Ovary (tissue), 9 donors: ENCODE measurements around the gene C1QA. TPM values are rescaled to one million over a fixed set of nuclear protein-coding genes. Genes with fewer than 3 reads are reported as not detected.

Experiments
- DNase-seq, 5 donors: peaks; one replicate each; pipeline ENCODE4 v3.0.0-alpha.2; 2019 to 2020
- H3K27ac ChIP-seq, 2 donors: fragments of 200-600 bp; one replicate each; pipeline versions ENCODE4 v1.5.1 to v1.8.0; 2019 to 2022
- H3K27me3 ChIP-seq: fragments of 200-600 bp; one replicate; pipeline ENCODE4 v1.8.0; 2022
- H3K36me3 ChIP-seq: fragments of 200-600 bp; sonication (generic); one replicate; pipeline ENCODE4 v1.5.1; 2019
- H3K4me1 ChIP-seq: one replicate; pipeline ENCODE4 v1.8.1; 2013; ENCODE audit warnings: mild to moderate bottlenecking, moderate library complexity; ENCODE audit not compliant: insufficient read depth
- H3K4me3 ChIP-seq: fragments of 200-600 bp; sonication (generic); one replicate; pipeline ENCODE4 v1.5.1; 2017
- H3K9me3 ChIP-seq, 2 donors: fragments of 200-600 bp in 1 of 2; sonication (generic) in 1 of 2; one replicate each; pipeline versions ENCODE4 v1.5.1 to v1.8.1; 2013 to 2019; ENCODE audit warnings: mild to moderate bottlenecking in 1 of 2, moderate library complexity in 1 of 2
- CTCF ChIP-seq, 3 donors: fragments of 450-650 bp in 2 of 3; fragments of 200-600 bp in 1 of 3; IDR thresholded peaks; one replicate each; pipeline versions ENCODE4 v1.5.1 to v1.8.0; 2016 to 2022; ENCODE audit warnings: antibody characterized with exemption in 3 of 3, mild to moderate bottlenecking in 1 of 3
- EP300 ChIP-seq: sonication (generic); formaldehyde crosslinking; IDR thresholded peaks from one replicate; pipeline ENCODE4 v1.6.1; 2017; ENCODE audit warnings: antibody characterized with exemption
- POLR2A ChIP-seq: fragments of 450-650 bp; IDR thresholded peaks from one replicate; pipeline ENCODE4 v1.6.1; 2017; ENCODE audit warnings: antibody characterized with exemption, mild to moderate bottlenecking, moderate library complexity
- WGBS, 3 donors: extraction: QIAGEN DNeasy Blood & Tissue Kit in 1 of 3; methylation state at CpG; one replicate each; pipeline versions ENCODE4 v1.1.5 to v1.1.7; 2013 to 2017; 5-methylcytosine and 5-hydroxymethylcytosine counted together
- intact Hi-C, 4 donors: fragments of 100-400 bp; cut with DNase I; formaldehyde crosslinking; loops; one replicate each; pipeline versions ENCODE4 v1.11.0 to v1.15.1; 2022 to 2023
- microRNA-seq, 3 donors: library from miRNA; unstranded; fragments of <30 nt; microRNA quantifications; one replicate each; pipeline versions ENCODE4 to v1.2.0, GENCODE V29; 2019 to 2020
- polyA plus RNA-seq, 2 donors: library from polyadenylated mRNA; stranded (reverse); fragments of 200-250 nt in 1 of 2; fragments of 350-450 nt in 1 of 2; fragmentation: Illumina TruSeq in 1 of 2; extraction: RNeasy Lipid Tissue Mini Kit (QIAGEN cat#74804) in 1 of 2; gene quantifications; one replicate each; pipeline ENCODE4 v1.2.3, GENCODE V29; 2013 to 2014
- small RNA-seq: library from RNA; depleted of rRNA; stranded (forward); fragments of <200 nt; gene quantifications from one replicate; pipeline ENCODE3, GENCODE V24; 2016
- total RNA-seq, 7 donors: library from RNA; depleted of rRNA in 2 of 7; stranded (reverse); fragments of >200 nt in 2 of 7; fragmentation: NEBNext Ultra II Directional in 3 of 7; extraction: Animal tissue kit (Norgen Biotek cat#: 25700) in 3 of 7; gene quantifications; one replicate each; pipeline versions ENCODE4 v1.1.0 to v1.2.4, GENCODE V29; 2016 to 2023
- donor health status: DM: no; HTN: no; CAD: no; lungs with moderate emphysema.
- donor health status: DM: no; HTN: no; CAD: no.
- donor health status: Bipolar disorder and iron deficiency.
- donor health status: DM: yes; HTN: yes; CAD: no.
- donor health status: DM: no; HTN: no; CAD: no.
- donor health status: DM: yes; HTN: yes; CAD: no.

The C1QA gene
- total and polyA plus RNA-seq, 9 donors: 26.8 to 89.6 (median 52.7) TPM

GRCh38 chr1:22685591-22686059, 49.2 kb downstream of the C1QA start:
- Histone ChIP-seq H3K4me1 (peaks cover 4% of the 10 kb centered on the region), H3K9me3 (no peaks in the 10 kb centered on the region), H3K27ac (no peak overlapping the region), H3K36me3 (no peaks in the 10 kb centered on the region), H3K4me3 (no peak overlapping the region), H3K27me3 (no peaks in the 10 kb centered on the region)
- intact Hi-C loops: no loop called here
- peak in 2 of 5 donors; percentile 32 to 41 for DNase-seq
- TF ChIP-seq CTCF (IDR thresholded peaks at IDR 0.05): no peak
- TF ChIP-seq EP300: no peak
- TF ChIP-seq POLR2A: no peak
- 8 to 15% (median 13%) methylated on average over 10 of the region's 10 CpGs for WGBS, 3 donors

GRCh38 chr1:22687191-22687590, 50.8 kb downstream of the C1QA start:
- DNase-seq: no peak
- H3K4me1 ChIP-seq: peaks cover 4% of the 10 kb centered on the region
- H3K36me3 ChIP-seq: no peaks in the 10 kb centered on the region
- TF ChIP-seq EP300 (no peak), CTCF (IDR thresholded peaks at IDR 0.05) (no peak), POLR2A (no peak)
- H3K9me3 ChIP-seq: no peaks in the 10 kb centered on the region
- WGBS, 3 donors: 71 to 90% (median 75%) methylated on average over 2 of the region's 2 CpGs
- no peak overlapping the region for H3K27ac ChIP-seq
- intact Hi-C loops: no loop called here
- H3K27me3 ChIP-seq: no peaks in the 10 kb centered on the region
- no peak overlapping the region for H3K4me3 ChIP-seq

- DNase-seq: no peak
- H3K9me3 ChIP-seq: no peaks in the 10 kb centered on the region
- no peak overlapping the region for H3K27ac ChIP-seq
- H3K4me1 ChIP-seq: peaks cover 4% of the 10 kb centered on the region
- H3K27me3 ChIP-seq: no peaks in the 10 kb centered on the region
- H3K4me3 ChIP-seq: no peak overlapping the region
- no peaks in the 10 kb centered on the region for H3K36me3 ChIP-seq
- TF ChIP-seq POLR2A (no peak), CTCF (IDR thresholded peaks at IDR 0.05) (no peak), EP300 (no peak)
- intact Hi-C loops: no loop called here
Observed at GRCh38 chr1:22688466-22688865, 52.0 kb downstream of the C1QA start.

Small RNAs within 50 kb of the gene (microRNA-seq; reads per million reads assigned to microRNA genes)
- 0 reads per million in 3 donors for gene MIR6127

Small RNAs within 50 kb of the gene (small RNA-seq; reads per million reads assigned to genes)
- not detected for gene MIR6127

Other genes with a start within 250 kb of the C1QA start
- gene ZBTB40, start 184.8 kb upstream of the C1QA start, total RNA-seq: 10 to 100 TPM; 11.6 to 26.0 (median 22.9) TPM
- 10 to 100 TPM in 1 of 2 donors, 1 to 10 TPM in 1; 8.3 to 19.1 TPM for gene ZBTB40, start 184.8 kb upstream of the C1QA start, polyA plus RNA-seq
- gene EPHA8, start 73.1 kb upstream of the C1QA start, total RNA-seq: not detected
- gene EPHA8, start 73.1 kb upstream of the C1QA start, polyA plus RNA-seq: under 1 TPM in 1 of 2 donors, not detected in 1; 0.02 TPM
- 100 to 1,000 TPM in 2 of 7 donors, 10 to 100 TPM in 5; 30.2 to 136 (median 51.1) TPM for gene C1QC, start 7.0 kb downstream of the C1QA start, total RNA-seq
- gene C1QC, start 7.0 kb downstream of the C1QA start, polyA plus RNA-seq: 10 to 100 TPM; 31.4 to 52.8 TPM
- 100 to 1,000 TPM in 4 of 7 donors, 10 to 100 TPM in 3; 26.5 to 206 (median 117) TPM for gene C1QB, start 16.6 kb downstream of the C1QA start, total RNA-seq
- 10 to 100 TPM; 85.4 to 96.7 TPM for gene C1QB, start 16.6 kb downstream of the C1QA start, polyA plus RNA-seq
- gene EPHB2, start 74.2 kb downstream of the C1QA start, total RNA-seq: 10 to 100 TPM in 5 of 7 donors, 1 to 10 TPM in 2; 2.5 to 55.1 (median 20.9) TPM
- gene EPHB2, start 74.2 kb downstream of the C1QA start, polyA plus RNA-seq: 1 to 10 TPM; 3.1 to 5.1 TPM